WTC11 (cell line): Measurements from ENCODE around the gene TBX4.

Experiments used
- CTCF ChIP-seq: fragments of 200-600 bp; IDR thresholded peaks from 2 replicates; pipeline ENCODE4 v1.8.0; 2022; ENCODE audit warnings: antibody characterized with exemption
- E2F4 ChIP-seq: sonication (generic); formaldehyde crosslinking; IDR thresholded peaks from 2 replicates; pipeline ENCODE4 v1.8.1; 2022; ENCODE audit warnings: low read depth, mild to moderate bottlenecking, moderate library complexity, missing genetic modification reagents, borderline replicate concordance
- ETV6 ChIP-seq: sonication (generic); formaldehyde crosslinking; IDR thresholded peaks from 2 replicates; pipeline ENCODE4 v1.8.1; 2022; ENCODE audit warnings: mild to moderate bottlenecking, missing genetic modification reagents
- FOXJ3 ChIP-seq: sonication (generic); formaldehyde crosslinking; IDR thresholded peaks from 2 replicates; pipeline ENCODE4 v1.9.0; 2021; ENCODE audit warnings: missing genetic modification reagents, mild to moderate bottlenecking, borderline replicate concordance
- HMGA2 ChIP-seq: fragments of 250-450 bp; sonication (Bioruptor Pico); IDR thresholded peaks from 2 replicates; pipeline ENCODE4 v1.4.0; 2021; ENCODE audit warnings: mild to moderate bottlenecking, moderate library complexity
- MAX ChIP-seq: sonication (generic); formaldehyde crosslinking; IDR thresholded peaks from 2 replicates; pipeline ENCODE4 v1.8.0; 2022; ENCODE audit warnings: mild to moderate bottlenecking, missing genetic modification reagents
- MXD4 ChIP-seq: fragments of 250-450 bp; sonication (Bioruptor Pico); IDR thresholded peaks from 2 replicates; pipeline ENCODE4 v1.8.0; 2021; ENCODE audit warnings: mild to moderate bottlenecking, moderate library complexity, borderline replicate concordance
- STAT6 ChIP-seq: sonication (generic); formaldehyde crosslinking; conservative IDR thresholded peaks from 2 replicates; pipeline ENCODE4 v1.8.1; 2023; ENCODE audit warnings: mild to moderate bottlenecking, low read depth, missing genetic modification reagents, moderate library complexity
- TEAD4 ChIP-seq: sonication (generic); formaldehyde crosslinking; IDR thresholded peaks from 2 replicates; pipeline ENCODE4 v1.8.0; 2022; ENCODE audit warnings: mild to moderate bottlenecking, missing genetic modification reagents
- USF2 ChIP-seq: sonication (generic); formaldehyde crosslinking; IDR thresholded peaks from 2 replicates; pipeline ENCODE4 v1.8.1; 2023; ENCODE audit warnings: mild to moderate bottlenecking, missing genetic modification reagents, moderate library complexity

GRCh38 chr17:61412143-61412859 lies 39.9 kb upstream of the TBX4 start:
- TF ChIP-seq ETV6 (CRISPR knock-in tag) (peak; percentile 36; the same call in 1 of the 2 replicates), MAX (CRISPR knock-in tag) (no peak; the same call in 1 of the 2 replicates), E2F4 (no peak), MXD4 (no peak), CTCF (peak; percentile 98), FOXJ3 (CRISPR knock-in tag) (no peak), TEAD4 (CRISPR knock-in tag) (no peak), STAT6 (CRISPR knock-in tag) (no peak), USF2 (CRISPR knock-in tag) (no peak), HMGA2 (no peak)
